Endothelial cell of umbilical vein (primary cell): Measurements from ENCODE around the gene SAMD4A.

Experiments
- EZH2 ChIP-seq: IDR thresholded peaks from 2 replicates; pipeline ENCODE4 v1.6.1; 2012; ENCODE audit warnings: borderline replicate concordance, low read depth, mild to moderate bottlenecking, moderate library complexity, low read length, inconsistent platforms; ENCODE audit not compliant: severe bottlenecking
- JUN ChIP-seq: IDR thresholded peaks from 2 replicates; pipeline ENCODE4 v1.6.1; 2011; ENCODE audit warnings: borderline replicate concordance, low read depth; ENCODE audit not compliant: insufficient read length, insufficient read depth
- POLR2AphosphoS5 ChIP-seq: IDR thresholded peaks from 2 replicates; pipeline ENCODE4 v1.6.1; 2012; ENCODE audit warnings: low read depth, mild to moderate bottlenecking, control low read depth, low read length, moderate library complexity; ENCODE audit not compliant: insufficient read depth
- TF ChIP-seq, protein P1 (sequence below), 2 donors: IDR thresholded peaks; 1 replicate in 1 of 2; 2 replicates in 1 of 2; pipeline ENCODE4 v1.5.1; 2011; ENCODE audit warnings: low read length in 2 of 2, mild to moderate bottlenecking in 2 of 2, moderate library complexity in 2 of 2, control low read depth in 1 of 2, inconsistent platforms in 1 of 2, low read depth in 1 of 2; ENCODE audit not compliant: insufficient read depth in 1 of 2; ENCODE audit errors: extremely low read depth in 1 of 2
- TF ChIP-seq, protein P2 (sequence below): IDR thresholded peaks from 2 replicates; pipeline ENCODE4 v1.6.1; 2011; ENCODE audit not compliant: insufficient read depth, insufficient read length

DNA sequence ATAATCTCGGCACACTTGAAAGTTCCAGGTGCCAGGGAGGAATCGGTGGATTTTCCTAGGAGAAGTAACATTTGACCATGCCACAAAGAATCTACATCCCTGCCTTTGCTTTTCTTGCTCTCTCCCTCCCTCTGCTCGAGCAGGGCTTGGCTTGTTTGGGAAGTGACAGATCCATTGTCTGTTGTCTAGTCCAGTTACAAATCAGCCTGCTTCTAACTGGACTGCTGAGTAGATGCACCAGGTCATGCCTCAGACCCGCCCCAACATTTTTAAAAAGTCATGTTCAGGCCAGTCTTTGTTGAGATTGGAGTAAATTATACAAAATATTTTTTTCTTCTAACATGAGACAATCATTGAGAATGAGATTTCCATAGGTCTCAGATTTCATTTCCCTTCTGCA is 182.3 kb downstream of the SAMD4A start:
- TF ChIP-seq, protein P1, sequence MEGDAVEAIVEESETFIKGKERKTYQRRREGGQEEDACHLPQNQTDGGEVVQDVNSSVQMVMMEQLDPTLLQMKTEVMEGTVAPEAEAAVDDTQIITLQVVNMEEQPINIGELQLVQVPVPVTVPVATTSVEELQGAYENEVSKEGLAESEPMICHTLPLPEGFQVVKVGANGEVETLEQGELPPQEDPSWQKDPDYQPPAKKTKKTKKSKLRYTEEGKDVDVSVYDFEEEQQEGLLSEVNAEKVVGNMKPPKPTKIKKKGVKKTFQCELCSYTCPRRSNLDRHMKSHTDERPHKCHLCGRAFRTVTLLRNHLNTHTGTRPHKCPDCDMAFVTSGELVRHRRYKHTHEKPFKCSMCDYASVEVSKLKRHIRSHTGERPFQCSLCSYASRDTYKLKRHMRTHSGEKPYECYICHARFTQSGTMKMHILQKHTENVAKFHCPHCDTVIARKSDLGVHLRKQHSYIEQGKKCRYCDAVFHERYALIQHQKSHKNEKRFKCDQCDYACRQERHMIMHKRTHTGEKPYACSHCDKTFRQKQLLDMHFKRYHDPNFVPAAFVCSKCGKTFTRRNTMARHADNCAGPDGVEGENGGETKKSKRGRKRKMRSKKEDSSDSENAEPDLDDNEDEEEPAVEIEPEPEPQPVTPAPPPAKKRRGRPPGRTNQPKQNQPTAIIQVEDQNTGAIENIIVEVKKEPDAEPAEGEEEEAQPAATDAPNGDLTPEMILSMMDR (IDR thresholded peaks at IDR 0.05; ENCODE audit: extremely low read depth in 1 of 2, insufficient read depth in 1 of 2, low read depth in 1 of 2, low read length in 2 of 2): no peak
- TF ChIP-seq EZH2 (no peak), JUN (no peak), POLR2AphosphoS5 (no peak)
- TF ChIP-seq, protein P2, sequence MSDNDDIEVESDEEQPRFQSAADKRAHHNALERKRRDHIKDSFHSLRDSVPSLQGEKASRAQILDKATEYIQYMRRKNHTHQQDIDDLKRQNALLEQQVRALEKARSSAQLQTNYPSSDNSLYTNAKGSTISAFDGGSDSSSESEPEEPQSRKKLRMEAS: no peak
